ENCODE measurements around the gene ERGIC1.

ERGIC1 gene

DNA sequence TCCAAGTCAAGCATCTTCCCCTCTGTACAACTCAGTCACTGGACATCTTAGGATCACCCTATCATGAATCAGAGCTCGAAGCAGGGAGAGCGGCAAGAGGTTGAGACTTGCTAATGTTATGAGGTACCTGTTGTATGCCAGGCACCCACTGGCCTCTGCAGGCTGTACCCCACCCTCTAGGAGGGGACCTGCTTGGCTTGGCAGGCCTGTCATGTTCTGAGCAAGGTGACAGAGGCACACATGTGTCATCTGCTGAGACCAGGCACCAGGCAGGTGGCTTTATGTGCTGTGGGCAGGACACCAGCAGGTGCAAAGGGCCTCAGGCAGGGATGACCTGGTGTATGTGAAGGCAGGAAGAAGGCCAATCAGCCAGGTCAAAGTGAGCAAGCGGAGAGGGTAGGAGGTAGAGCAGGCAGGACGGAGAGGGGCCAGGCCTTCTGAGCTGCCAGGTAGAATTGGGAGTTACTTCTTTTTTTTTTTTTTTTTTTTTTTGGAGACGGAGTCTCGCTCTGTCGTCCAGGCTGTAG, 64.9 kb downstream of the ERGIC1 start:
- no peak overlapping the region for H3K4me3 ChIP-seq (ENCODE audit: low read depth, low read length)

DNA sequence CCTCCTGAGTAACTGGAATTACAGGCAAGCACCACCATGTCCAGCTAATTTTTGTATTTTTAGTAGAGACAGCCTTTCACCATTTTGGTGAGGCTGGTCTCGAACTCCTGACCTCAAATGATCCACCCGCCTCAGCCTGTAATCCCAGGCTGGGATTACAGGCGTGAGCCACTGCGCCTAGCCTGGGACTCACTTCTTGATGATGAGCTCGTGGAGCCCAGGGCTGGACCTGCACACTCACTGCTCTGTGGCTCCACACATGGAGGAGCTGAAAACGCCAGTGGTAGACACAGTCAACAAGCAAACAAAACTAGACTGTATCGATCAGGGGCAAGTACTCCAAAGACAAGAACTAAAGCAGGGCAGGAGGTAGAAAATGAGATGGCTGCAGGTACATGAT, 65.4 kb downstream of the ERGIC1 start:
- H3K4me3 ChIP-seq (ENCODE audit: low read depth, low read length): no peak overlapping the region

DNA sequence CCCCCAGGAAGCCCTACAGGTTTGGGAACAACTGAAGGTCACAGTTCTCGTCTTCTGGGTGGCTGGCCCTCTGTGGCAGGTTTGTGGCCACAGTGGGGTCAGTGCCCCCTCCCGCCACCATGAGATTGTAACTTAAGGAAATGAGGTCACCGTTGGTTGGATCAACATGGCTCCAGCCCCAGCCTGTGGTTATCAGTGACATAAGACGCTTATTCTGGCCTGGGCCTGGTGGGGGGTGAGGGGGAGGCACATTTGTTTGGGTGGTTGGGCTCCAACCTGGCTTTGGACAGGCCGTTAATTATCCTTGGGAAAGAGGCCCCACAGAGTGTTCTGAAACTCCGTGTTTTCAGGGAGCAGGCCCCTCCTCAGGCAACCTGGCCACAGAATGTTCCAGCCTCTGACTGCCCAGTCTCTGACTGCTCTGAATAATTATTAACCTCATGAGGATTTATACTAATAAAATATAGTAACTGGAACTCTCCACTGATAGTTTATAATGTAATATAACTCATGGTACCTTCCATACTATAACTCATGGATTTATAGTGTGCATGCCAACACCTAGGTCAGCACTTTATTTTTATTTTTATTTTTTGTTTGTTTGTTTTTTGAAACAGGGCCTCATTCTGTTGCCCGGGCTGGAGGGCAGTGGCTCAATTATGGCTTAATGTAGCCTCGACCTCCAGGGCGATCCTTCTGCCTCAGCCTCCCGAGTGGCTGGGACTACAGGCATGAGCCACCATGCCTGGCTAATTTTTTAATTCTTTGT, 67.1 kb downstream of the ERGIC1 start:
- no peak overlapping the region for H3K4me3 ChIP-seq (ENCODE audit: low read depth, low read length)

DNA sequence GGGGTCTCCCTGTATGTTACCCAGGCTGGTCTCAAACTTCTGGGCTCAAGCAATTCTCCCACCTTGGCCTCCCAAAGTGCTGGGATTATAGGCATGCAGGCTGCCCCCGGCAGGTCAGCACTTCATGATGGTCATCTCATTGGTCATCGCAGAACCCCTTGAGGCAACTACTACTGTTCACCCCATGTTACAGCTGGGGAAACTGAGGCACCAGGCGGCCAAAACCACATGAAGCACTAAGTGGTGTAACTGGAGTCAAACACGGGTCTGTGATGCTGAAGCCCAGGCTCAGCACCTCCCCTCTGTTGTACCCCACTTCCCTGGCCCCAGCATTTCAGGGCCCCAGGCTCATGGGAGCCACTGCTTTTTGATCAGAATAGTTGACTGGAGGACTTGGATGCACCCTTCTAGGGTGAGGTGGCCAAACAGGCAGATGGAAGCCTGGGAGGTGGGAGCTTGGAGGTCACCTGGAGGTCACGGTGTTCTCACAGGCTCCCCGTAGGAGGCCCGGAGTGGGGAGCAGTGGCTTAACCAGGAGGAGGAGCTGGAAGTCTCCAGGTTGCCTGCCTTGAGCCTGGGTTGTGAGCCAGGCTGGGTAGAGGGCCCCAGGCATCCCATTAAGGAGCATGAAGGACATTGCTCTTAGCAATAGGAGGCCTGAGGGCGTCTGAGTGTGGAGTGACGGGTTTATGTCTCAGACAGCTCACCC, 67.9 kb downstream of the ERGIC1 start:
- H3K4me3 ChIP-seq (ENCODE audit: low read depth, low read length): no peak overlapping the region

DNA sequence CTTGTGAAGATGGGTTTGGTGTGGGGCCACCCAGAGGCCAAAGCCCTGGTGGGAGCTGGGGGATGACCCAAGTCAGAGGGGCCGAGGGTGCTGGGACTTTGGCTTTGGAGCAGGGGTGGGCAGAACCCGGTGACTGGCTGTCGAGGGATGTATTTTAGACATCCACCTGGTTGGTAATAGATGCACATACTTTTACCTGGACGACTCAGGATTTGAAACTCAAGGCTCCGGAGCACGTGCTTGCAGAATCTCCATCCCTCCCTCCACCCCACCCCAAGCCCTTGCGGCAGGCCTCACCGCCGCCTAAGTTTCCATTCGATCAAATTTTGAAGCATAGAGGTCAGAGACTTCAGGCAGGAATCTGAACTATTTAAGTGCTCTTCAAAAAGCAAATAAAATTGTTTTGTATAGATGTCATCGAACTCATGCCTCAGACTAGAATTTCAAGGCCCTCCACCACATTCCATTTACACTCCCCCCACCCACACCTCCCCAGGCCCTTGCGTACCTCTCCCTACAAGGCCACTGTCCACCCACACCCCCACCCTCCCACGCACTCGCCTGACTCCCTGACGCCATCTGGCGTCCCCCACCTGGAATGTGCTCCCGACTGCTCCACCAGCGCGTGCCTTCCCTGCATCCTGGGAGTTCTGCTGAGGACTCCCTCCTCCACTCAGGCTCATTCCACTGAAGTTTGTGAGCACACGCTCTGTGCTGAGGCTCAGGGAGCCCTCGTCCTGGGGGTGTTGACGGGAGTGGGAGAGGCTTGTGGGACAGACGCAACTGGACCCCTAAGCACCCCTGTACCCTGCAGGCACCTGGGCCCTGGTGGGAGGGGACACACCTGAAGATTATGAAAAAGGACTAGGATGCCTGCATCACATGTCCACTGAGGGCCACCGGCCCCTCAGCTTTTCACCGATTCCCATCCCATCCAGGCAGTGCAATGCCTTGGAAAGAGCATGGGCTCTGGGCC, 68.7 kb downstream of the ERGIC1 start:
- H3K4me3 ChIP-seq (ENCODE audit: low read depth, low read length): no peak overlapping the region

DNA sequence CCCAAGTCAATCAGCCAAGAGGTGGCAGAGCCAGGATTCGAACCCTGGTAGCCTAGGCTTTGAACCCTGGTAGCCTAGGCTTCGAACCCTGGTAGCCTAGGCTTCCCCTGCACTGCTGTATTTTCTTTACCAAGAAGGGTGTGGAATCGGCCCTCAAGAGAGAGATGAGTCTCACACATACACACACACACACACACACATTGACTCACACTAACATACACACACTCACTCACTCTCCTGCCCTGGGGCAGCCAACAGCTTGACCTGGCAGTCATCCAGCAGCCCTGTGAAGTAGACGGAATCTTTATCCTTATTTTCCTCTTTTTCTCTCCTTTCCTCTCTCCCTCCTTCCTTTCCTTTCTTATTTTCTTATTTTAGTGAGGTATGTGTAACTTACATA, 69.7 kb downstream of the ERGIC1 start:
- no peak overlapping the region for H3K4me3 ChIP-seq (ENCODE audit: low read depth, low read length)

DNA sequence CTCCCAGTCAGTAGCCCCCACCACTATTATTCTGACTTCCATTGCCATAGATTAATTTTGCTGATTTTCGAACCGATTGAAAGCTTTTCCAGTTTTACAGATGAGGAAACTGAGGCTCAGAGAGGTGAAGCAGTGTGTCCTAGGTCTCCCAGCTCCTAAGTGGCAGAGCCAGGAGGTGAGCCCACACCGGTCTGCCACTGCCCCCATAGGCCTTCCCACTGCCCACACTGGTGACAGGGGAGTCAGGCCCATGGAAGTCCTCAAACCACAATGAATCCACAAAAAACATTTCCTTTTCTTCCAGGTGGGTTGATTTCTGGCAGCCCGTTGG, 70.2 kb downstream of the ERGIC1 start:
- no peak overlapping the region for H3K4me3 ChIP-seq (ENCODE audit: low read depth, low read length)

DNA sequence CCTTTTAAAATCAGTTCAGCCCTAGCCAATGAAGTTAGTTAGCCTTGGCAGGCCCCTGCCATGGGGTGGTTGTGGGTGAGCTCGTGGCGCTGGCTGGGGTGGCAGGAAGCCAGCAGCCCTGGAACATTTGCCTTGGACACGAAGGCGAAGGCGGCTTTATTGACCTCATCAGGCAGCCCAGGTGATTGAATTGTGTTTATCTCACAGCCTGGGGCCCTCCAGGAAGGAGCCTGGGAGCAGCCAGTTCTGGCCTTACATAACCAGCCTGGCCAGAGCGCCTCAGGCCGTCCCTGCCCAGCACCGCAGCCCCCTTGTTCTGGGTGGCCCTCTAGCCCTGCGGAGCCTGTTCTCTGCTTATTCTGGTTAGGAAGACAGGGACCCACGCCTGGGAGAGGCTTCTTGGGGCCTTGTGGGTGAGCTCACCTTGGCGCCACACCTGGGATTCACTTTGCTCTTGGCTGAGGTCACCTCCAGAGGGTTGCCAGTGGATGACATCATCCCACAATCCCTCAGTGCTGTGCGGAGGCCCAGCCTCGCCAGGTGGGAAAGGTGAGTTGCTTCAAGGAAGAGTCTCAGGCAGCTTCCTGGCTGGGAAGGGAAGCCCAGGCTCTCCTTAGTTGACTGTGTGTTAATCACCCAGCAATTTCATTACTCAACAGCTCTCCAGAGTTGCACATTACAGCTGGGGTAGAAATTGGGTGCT, 70.7 kb downstream of the ERGIC1 start:
- no peak overlapping the region for H3K4me3 ChIP-seq (ENCODE audit: low read depth, low read length)

DNA sequence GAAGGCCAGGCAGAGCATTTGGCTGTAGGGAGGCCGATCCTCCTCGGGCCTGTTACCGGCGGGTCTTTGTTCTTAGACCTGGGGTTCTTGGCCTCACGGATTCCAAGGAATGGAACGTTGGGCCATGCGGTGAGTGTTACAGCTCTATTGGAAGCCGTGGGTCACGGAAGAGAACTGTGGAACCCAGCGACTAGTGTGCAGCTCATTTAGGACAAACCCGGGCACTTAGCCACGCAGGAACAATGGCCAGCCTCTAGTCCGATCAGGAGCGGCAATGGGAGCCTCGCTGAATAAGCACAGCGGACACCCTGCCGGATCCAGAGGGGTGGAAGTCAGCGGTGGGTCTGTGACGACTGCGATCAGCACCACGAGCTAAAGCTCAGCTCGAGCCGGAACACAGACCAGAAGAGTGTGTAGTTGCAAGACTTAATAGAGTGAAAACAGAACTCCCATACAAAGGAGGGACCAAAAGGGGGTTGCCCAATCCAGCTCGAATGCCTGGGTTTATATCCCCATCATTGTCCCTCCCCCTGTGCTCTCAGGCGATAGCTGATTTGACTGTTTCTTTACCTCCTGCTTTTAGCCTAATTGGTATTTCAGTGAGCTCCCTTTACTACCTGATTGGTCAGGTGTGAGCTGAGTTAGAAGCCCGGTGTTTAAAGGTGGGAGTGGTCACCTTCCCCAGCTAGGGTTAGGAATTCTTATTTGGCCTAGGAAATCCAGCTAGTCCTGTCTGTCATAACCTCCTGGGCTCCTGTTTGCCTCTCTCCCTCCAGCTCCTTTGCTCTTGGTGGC, 71.5 kb downstream of the ERGIC1 start:
- H3K4me3 ChIP-seq (ENCODE audit: low read depth, low read length): no peak overlapping the region

DNA sequence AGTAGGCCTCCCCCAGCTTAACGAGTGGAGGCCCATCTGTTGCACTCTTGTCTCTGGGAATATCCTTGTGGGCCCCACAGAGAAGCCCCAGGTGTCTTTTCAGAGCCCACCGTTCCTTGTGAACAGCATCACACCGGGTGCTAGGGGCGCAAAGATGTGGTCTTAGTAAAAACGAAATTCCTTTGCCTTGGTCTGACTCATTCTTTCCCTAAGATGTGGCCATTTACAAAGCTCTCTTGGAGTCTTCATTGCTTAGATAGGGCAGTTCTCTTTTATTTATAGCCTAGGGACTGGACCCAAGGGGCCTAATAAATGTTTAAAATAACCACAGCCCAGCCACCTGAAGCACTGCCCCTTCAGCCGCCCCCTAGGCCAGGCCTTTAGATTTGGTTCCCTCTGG, 72.4 kb downstream of the ERGIC1 start:
- no peak overlapping the region for H3K4me3 ChIP-seq (ENCODE audit: low read depth, low read length)

DNA sequence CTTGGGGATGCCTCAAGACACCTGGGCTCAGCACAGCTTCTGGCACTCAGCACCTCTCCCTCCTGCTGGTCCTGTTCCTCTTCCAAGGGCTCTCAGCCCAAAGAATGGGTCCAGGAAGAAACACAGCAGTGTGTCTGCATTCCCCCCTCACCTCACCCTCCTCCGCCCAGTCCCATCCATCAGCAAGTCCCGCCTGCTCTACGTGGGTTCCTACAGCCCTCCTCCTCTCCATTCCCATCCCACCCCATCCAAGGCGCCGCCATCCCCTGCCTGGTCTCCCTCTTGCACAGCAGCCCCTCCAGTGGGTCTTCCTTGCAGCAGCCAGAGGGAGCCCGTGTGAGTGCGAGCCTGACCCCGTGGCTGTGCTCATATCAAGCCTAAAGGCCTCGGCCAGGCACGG, 72.8 kb downstream of the ERGIC1 start:
- H3K4me3 ChIP-seq (ENCODE audit: low read depth, low read length): no peak overlapping the region

DNA sequence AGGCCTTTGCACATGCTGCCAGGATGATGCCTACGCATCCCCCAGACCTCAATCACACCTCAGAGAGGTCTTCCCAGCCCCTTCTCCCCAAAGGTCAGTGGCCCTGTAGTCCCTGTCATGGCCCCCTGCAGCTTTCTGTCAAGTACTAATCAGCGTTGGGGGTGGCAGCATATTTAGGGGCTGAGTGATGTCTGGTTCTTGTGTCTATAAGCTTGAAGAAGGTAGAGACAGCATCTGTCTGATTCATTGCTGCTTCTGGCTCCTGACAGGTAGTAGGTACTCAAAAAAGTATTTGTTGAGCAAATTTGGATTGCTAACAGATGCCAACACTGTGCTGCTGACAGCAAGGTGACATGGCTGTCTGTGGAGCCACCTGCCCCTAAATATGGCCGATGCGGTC, 73.6 kb downstream of the ERGIC1 start:
- H3K4me3 ChIP-seq (ENCODE audit: low read depth, low read length): no peak overlapping the region

DNA sequence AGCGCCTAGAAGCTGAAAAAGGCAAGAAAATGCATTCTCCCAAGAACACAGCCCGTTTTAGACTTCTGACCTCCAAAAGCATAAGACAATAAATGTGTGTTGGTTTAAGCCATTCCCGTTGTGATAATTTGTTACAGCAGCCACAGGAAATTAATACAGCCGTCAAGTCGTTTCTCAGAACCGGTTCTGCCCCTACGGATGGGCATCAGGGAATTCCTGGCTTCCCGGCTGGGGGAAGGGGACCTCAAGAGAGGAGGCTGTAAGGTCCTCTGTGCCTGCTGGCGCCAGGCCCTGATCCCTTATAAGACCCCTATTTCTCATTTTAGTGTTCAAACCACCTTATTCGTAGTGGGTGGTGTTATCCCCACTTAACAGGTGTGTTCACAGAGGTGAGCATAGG, 74.6 kb downstream of the ERGIC1 start:
- no peak overlapping the region for H3K4me3 ChIP-seq (ENCODE audit: low read depth, low read length)

DNA sequence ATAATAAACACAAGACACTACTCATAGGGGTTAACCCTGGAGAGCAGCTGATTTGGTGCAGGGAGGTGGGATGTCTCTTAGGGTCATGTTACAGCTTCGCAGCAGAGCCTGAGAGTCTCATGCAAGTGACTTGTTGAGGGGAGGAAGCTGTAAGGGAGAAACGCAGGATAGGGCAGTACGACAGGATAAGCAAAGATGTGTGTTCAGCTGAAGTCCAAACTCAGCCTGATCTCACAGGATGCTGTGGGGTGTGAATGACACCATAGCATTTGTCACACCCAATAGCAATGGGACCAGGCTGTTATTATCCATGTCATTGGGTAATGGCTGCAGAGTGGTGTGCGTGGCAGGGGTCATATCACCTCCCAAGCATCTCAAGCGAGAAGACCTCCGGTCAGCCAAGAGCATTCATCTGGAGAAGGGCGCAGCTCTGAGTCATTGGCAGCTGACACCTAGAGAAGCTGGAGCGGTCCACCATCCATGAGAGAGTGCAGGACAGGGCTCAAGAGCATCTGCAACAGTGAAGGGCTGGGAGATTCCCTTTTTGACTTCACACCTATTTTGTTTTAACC, 76.0 kb downstream of the ERGIC1 start:
- no peak overlapping the region for H3K4me3 ChIP-seq (ENCODE audit: low read depth, low read length)

DNA sequence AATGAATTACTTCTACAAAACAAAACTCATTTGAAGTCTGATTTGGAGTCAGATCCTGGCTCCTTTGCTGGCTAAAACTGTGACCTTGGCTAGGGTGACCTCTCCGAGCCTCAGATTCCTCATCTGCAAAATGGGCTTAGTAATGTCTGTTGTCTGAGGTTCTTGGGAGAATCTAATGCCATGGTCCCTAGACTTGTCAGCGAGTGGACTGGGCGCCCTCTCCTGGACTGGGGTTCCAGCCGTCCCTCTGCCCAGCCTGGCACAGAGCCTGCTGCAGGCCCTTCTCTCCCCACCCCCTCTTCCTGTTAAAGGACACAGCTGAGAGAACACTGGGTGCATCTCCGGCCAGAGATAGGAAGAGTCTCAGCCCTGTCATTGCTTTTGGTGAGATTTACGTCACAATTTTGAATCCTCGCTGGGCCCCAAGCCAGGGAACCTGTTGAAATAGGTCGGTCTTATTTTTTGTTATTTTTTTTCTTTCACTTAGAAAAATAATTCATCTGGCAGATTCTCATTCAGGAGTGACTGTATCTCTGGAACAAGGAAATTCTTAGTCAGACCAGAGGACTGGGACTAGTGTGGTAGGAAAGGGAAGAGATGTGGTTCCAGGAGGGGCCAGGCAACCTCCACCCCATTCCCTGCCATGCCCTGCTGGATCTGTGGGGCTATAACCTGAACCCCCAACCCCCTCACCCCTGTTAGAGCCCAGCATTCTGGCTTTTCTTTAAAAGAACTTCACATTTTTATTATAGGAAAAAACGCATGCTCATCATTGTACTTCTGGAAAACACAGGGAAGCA, 77.0 kb downstream of the ERGIC1 start:
- H3K4me3 ChIP-seq (ENCODE audit: low read depth, low read length): no peak overlapping the region

DNA sequence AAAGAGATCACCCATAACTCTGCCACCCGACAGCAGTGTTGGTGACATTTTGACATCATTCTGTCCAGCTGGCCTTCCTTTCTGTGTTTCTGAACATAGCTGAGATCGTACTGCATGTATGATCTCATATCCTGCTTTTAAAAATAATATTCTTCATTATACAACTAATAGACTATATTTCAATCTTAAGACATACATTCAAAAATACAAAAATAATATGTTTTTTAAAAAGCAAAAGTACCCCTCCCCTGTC, 77.5 kb downstream of the ERGIC1 start:
- H3K4me3 ChIP-seq (ENCODE audit: low read depth, low read length): no peak overlapping the region

DNA sequence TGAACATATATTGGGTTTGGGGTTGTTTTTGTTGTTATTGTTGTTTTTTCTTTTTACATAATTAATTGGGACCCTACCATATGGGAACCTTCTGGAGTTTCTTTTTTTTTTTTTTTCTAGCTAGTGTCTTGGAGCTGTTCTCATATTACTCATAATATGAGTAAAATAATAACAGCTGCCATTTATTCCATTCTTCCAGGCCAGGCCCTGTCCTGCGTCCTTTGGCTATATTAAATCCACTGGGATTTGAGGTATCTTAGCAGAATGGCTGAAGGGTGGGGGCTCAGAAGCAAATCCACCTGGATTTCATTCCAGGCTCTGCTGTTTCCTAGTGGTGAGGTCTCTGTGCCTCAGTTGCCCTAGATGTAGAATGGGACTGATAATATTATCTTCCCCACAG, 77.9 kb downstream of the ERGIC1 start:
- no peak overlapping the region for H3K4me3 ChIP-seq (ENCODE audit: low read depth, low read length)

DNA sequence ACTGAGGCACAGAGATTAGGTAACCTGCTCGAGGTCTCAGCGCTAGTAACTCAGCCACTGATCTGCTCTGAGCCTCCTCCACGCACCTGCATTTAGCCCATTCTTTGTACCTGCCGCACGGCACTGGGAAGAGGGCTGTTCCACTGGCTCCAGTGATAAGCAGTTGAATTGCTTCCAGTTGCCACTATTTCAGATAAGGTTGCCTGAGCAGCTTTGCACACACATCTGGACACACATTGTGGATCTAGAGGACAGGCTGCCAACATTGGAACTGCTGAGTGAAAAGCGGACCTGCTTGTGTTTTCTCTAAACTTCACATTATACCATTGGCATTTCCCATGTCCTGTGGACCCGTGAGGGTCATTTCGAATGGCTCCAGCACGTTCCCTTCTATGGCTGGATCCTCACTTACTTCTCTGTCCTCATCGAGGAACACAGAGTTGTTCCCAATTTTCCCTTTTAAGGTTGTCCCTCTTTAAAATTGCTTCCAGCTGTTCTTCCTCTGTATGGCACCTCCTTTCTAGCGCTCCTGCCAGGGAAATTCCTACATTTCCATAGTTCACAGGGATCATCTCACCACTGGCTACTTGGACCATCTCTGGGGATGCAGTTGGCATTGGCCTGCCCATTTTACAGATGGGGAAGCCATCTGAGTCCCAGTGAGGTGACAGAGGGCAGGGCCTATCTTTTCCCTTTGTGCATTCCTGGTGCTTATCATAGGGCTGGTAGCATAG, 79.2 kb downstream of the ERGIC1 start:
- H3K4me3 ChIP-seq (ENCODE audit: low read depth, low read length): no peak overlapping the region

Measured in iPS-11a (cell line).